Brain microvascular endothelial cell (primary cell): Measurements from ENCODE around the gene KCNG2.

Experiments
- DNase-seq: peaks from one replicate; pipeline ENCODE4 v3.0.0-alpha.2; 2020
- H3K27ac ChIP-seq: fragments of 250-450 bp; sonication (Bioruptor Pico); 2 replicates; pipeline ENCODE4 v1.5.1; 2020; ENCODE audit warnings: mild to moderate bottlenecking, moderate library complexity
- H3K27me3 ChIP-seq: fragments of 250-450 bp; sonication (Bioruptor Pico); replicated peaks from 2 replicates; pipeline ENCODE4 v1.5.1; 2020; ENCODE audit warnings: mild to moderate bottlenecking
- H3K36me3 ChIP-seq: fragments of 250-450 bp; sonication (Bioruptor Pico); replicated peaks from 2 replicates; pipeline ENCODE4 v1.5.1; 2020; ENCODE audit warnings: mild to moderate bottlenecking
- H3K4me3 ChIP-seq: 2 replicates; pipeline ENCODE4 v1.5.1; 2011; ENCODE audit warnings: low read depth, mild to moderate bottlenecking, control low read depth, low read length, moderate library complexity
- in situ Hi-C: cut with HindIII; loops from 2 replicates; pipeline ENCODE4 v1.10.0; 2017; ENCODE audit warnings: low sequenced_read_pairs, low pct_ligation_motif_present
- TF ChIP-seq, protein P1 (sequence below): IDR thresholded peaks from 2 replicates; pipeline ENCODE4 v1.5.1; 2011; ENCODE audit warnings: low read depth, mild to moderate bottlenecking, moderate library complexity, low read length, control low read depth, inconsistent platforms; ENCODE audit errors: missing control alignments

The KCNG2 gene

DNA sequence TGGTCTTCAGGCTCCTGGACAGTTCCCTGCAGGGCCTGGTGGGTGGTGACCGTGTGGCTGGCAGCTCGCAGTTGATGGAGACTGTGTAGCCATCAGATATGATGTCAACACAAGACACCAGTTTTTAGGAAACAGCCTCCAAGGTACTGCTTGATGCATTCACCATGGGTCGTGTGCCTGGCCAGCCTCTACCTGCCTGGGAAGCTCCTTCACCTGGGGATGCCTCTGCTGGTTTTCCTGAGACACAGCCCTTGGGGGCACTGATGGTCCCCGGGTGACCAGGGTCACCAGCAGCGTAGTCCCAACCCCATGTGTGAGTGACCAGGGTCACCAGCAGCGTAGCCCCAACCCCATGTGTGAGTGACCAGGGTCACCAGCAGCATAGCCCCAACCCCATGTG is 33.6 kb upstream of the KCNG2 start:
- in situ Hi-C loops: no loop called here
- TF ChIP-seq, protein P1, sequence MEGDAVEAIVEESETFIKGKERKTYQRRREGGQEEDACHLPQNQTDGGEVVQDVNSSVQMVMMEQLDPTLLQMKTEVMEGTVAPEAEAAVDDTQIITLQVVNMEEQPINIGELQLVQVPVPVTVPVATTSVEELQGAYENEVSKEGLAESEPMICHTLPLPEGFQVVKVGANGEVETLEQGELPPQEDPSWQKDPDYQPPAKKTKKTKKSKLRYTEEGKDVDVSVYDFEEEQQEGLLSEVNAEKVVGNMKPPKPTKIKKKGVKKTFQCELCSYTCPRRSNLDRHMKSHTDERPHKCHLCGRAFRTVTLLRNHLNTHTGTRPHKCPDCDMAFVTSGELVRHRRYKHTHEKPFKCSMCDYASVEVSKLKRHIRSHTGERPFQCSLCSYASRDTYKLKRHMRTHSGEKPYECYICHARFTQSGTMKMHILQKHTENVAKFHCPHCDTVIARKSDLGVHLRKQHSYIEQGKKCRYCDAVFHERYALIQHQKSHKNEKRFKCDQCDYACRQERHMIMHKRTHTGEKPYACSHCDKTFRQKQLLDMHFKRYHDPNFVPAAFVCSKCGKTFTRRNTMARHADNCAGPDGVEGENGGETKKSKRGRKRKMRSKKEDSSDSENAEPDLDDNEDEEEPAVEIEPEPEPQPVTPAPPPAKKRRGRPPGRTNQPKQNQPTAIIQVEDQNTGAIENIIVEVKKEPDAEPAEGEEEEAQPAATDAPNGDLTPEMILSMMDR: no peak
- Histone ChIP-seq H3K27me3 (no peaks in the 10 kb centered on the region), H3K36me3 (no peaks in the 10 kb centered on the region), H3K4me3 (no peak overlapping the region), H3K27ac (no peak overlapping the region)
- DNase-seq: no peak

- Histone ChIP-seq H3K36me3 (no peaks in the 10 kb centered on the region), H3K27ac (no peak overlapping the region), H3K27me3 (no peaks in the 10 kb centered on the region), H3K4me3 (no peak overlapping the region)
- in situ Hi-C loops: no loop called here
- TF ChIP-seq, protein P1: no peak
- no peak for DNase-seq
Observed at GRCh38 chr18:79765491-79766245, 32.1 kb upstream of the KCNG2 start.

DNA sequence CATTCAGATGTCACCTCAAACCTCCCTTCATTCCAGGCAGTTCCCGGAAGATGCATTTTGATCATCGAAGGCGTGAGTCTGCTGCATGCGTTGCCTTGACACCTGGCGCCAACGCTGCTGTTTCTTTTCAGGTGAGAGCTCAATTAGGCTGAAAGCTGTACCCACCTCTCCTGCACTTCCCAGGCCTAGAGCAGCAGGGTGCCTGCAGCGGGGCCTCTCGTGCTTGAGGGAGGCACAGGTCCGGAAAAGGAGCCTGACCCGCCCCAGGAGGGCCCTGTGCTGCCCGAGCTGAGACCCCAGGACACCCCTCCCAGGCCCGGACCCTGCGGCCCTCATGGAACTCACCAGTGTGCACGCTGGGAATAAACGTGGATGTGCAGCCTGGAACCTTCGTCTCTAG is 31.4 kb upstream of the KCNG2 start:
- H3K27me3 ChIP-seq: no peaks in the 10 kb centered on the region
- no peaks in the 10 kb centered on the region for H3K36me3 ChIP-seq
- DNase-seq: no peak
- in situ Hi-C loops: no loop called here
- no peak overlapping the region for H3K4me3 ChIP-seq
- TF ChIP-seq, protein P1: no peak
- no peak overlapping the region for H3K27ac ChIP-seq

DNA sequence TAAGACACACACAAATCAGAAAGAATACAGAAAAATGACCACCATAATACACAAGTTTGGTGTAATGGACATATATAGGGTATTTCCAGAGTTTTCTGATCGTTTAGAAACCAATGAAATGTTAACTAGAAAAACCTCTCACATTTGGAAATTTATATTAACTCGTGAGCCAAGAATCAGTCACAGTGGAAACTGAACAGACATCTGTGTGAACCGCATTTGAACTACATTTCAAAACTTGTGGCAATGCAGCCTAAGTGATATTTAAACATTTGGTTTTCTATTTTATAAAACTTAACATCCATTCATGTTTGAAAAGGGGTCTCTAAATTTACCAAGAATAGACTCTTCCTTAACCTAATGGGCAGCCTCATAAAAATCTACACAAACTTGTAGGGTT is 29.0 kb upstream of the KCNG2 start:
- no peak overlapping the region for H3K4me3 ChIP-seq
- H3K27ac ChIP-seq: no peak overlapping the region
- TF ChIP-seq, protein P1: no peak

DNA sequence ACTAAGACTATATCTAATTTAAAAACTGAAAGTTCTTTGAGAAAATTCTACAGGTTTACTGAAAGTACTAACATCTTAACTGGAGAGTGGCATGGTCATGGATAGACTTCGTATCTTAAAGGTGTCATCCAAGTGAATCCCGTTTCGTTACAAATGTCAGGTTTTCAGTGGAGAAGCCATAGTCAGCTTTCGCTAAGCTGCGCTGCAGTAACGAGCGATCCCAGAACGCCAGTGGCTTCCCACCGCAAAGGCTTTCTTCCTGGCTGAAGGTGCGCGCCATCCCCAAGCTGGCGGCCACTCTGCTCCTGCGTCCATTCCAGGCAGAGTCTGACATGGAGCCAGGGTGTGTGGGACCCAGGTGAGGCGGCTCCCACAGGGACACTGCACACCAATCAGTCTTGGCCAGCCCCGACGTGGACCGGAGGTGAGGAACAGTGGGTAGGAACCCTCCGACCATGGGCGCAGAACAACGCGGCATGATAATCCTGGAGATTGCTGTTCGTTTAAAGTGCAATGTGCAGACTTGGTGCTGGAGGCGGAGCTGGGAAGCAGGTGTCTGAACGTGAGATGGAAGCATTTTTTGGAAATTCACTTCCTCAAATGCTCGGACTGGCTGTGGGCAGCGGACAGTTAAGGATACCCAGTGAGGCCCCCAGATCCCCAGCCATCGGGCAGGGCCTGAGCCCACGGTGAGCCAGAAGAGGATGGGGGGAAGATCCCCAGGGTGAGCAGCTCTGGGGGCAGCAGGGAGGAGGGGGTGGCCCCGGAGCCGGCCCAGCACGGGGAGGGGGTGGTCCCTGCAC is 27.8 kb upstream of the KCNG2 start:
- no peak for DNase-seq
- H3K27me3 ChIP-seq: no peaks in the 10 kb centered on the region
- TF ChIP-seq, protein P1: no peak
- no peak overlapping the region for H3K4me3 ChIP-seq
- H3K36me3 ChIP-seq: no peaks in the 10 kb centered on the region
- in situ Hi-C loops: no loop called here
- H3K27ac ChIP-seq: no peak overlapping the region

More for the DNA sequence above, 29.0 kb upstream of the KCNG2 start:
- no peaks in the 10 kb centered on the region for H3K27me3 ChIP-seq
- in situ Hi-C loops: no loop called here
- DNase-seq: no peak
- no peaks in the 10 kb centered on the region for H3K36me3 ChIP-seq
